HEK293 (cell line): ENCODE data around the gene STRA6.

ENCODE experiments used
- CTCF ChIA-PET: fragments of 350-600 bp; formaldehyde crosslinking; extraction: SDS; loops from one replicate; lab custom pipeline; 2021; ENCODE audit warnings: antibody characterized with exemption; lab: Yijun Ruan, JAX
- POLR2A ChIA-PET: fragments of 300-600 bp; formaldehyde crosslinking; extraction: SDS; loops from one replicate; lab custom pipeline; 2020; ENCODE audit warnings: antibody characterized with exemption, inconsistent platforms; lab: Yijun Ruan, JAX
- H3K27ac ChIP-seq: fragments of 200-500 bp; sonication (Bioruptor generic); 2 replicates; pipeline ENCODE4 v1.5.1; 2014; ENCODE audit warnings: low read depth, low read length, control low read depth, inconsistent platforms; ENCODE audit errors: extremely low read depth
- H3K36me3 ChIP-seq, 2 experiments: fragments of 200-500 bp in 1 of 2; sonication (Bioruptor generic) in 1 of 2; 1 replicate in 1 of 2; 2 replicates in 1 of 2; pipeline ENCODE4 v1.5.1; 2014 to 2017; ENCODE audit warnings: inconsistent platforms in 2 of 2, low read length in 2 of 2; ENCODE audit not compliant: control insufficient read depth in 2 of 2, insufficient read depth in 1 of 2
- H3K4me1 ChIP-seq: fragments of 200-500 bp; sonication (Bioruptor generic); 2 replicates; pipeline ENCODE4 v1.5.1; 2014; ENCODE audit warnings: mild to moderate bottlenecking, low read length, inconsistent platforms; ENCODE audit not compliant: control insufficient read depth, insufficient read depth
- H3K4me3 ChIP-seq: 2 replicates; pipeline ENCODE4 v1.5.1; 2011; ENCODE audit warnings: low read depth, mild to moderate bottlenecking, control low read depth, low read length, moderate library complexity
- H3K9me3 ChIP-seq: fragments of 200-500 bp; sonication (Bioruptor generic); 2 replicates; pipeline ENCODE4 v1.5.1; 2014; ENCODE audit warnings: low read depth, low read length, inconsistent platforms; ENCODE audit not compliant: control insufficient read depth, insufficient read depth
- BCL11A ChIP-seq: fragments of 450-650 bp; formaldehyde crosslinking; IDR thresholded peaks from 2 replicates; pipeline ENCODE4 v1.5.1; 2016; ENCODE audit warnings: low read depth, missing biosample characterization, missing genetic modification characterization
- KLF10 ChIP-seq: fragments of 450-650 bp; IDR thresholded peaks from 2 replicates; pipeline ENCODE4 v1.5.1; 2018; ENCODE audit warnings: missing biosample characterization, mild to moderate bottlenecking, missing genetic modification characterization
- KLF8 ChIP-seq: fragments of 450-650 bp; formaldehyde crosslinking; IDR thresholded peaks from 2 replicates; pipeline ENCODE4 v1.5.1; 2016; ENCODE audit warnings: missing biosample characterization, missing genetic modification characterization
- PRDM10 ChIP-seq: fragments of 450-650 bp; formaldehyde crosslinking; IDR thresholded peaks from 2 replicates; pipeline ENCODE4 v1.5.1; 2016; ENCODE audit warnings: missing biosample characterization, missing genetic modification characterization
- ZBTB11 ChIP-seq: fragments of 450-650 bp; formaldehyde crosslinking; conservative IDR thresholded peaks from 2 replicates; pipeline ENCODE4 v1.5.1; 2016; ENCODE audit warnings: low read depth, missing biosample characterization, missing genetic modification characterization
- ZBTB48 ChIP-seq: fragments of 450-650 bp; formaldehyde crosslinking; IDR thresholded peaks from 2 replicates; pipeline ENCODE4 v1.5.1; 2016; ENCODE audit warnings: missing biosample characterization, missing genetic modification characterization
- ZBTB8A ChIP-seq: fragments of 450-650 bp; formaldehyde crosslinking; IDR thresholded peaks from 2 replicates; pipeline ENCODE4 v1.5.1; 2016; ENCODE audit warnings: missing biosample characterization, missing genetic modification characterization
- ZNF174 ChIP-seq: fragments of 450-650 bp; formaldehyde crosslinking; IDR thresholded peaks from 2 replicates; pipeline ENCODE4 v1.5.0; 2017; ENCODE audit warnings: missing biosample characterization, mild to moderate bottlenecking, missing genetic modification characterization
- ZNF221 ChIP-seq: fragments of 450-650 bp; formaldehyde crosslinking; IDR thresholded peaks from 2 replicates; pipeline ENCODE4 v1.5.1; 2017; ENCODE audit warnings: missing biosample characterization, missing genetic modification characterization, borderline replicate concordance
- ZNF239 ChIP-seq: fragments of 450-650 bp; formaldehyde crosslinking; IDR thresholded peaks from 2 replicates; pipeline ENCODE4 v1.5.1; 2016; ENCODE audit warnings: missing biosample characterization, missing genetic modification characterization
- ZNF26 ChIP-seq: fragments of 450-650 bp; formaldehyde crosslinking; IDR thresholded peaks from 2 replicates; pipeline ENCODE4 v1.5.1; 2016; ENCODE audit warnings: missing biosample characterization, missing genetic modification characterization
- ZNF423 ChIP-seq: fragments of 450-650 bp; formaldehyde crosslinking; IDR thresholded peaks from 2 replicates; pipeline ENCODE4 v1.5.1; 2016; ENCODE audit warnings: missing biosample characterization, missing genetic modification characterization
- ZNF449 ChIP-seq: fragments of 450-650 bp; formaldehyde crosslinking; IDR thresholded peaks from 2 replicates; pipeline ENCODE4 v1.5.1; 2017; ENCODE audit warnings: missing biosample characterization, mild to moderate bottlenecking, missing genetic modification characterization, moderate library complexity
- ZNF488 ChIP-seq: fragments of 450-650 bp; formaldehyde crosslinking; IDR thresholded peaks from 2 replicates; pipeline ENCODE4 v1.5.1; 2016; ENCODE audit warnings: missing biosample characterization, missing genetic modification characterization
- ZNF513 ChIP-seq: fragments of 450-650 bp; IDR thresholded peaks from 2 replicates; pipeline ENCODE4 v1.5.1; 2018; ENCODE audit warnings: missing biosample characterization, missing genetic modification characterization
- ZNF530 ChIP-seq: fragments of 450-650 bp; formaldehyde crosslinking; IDR thresholded peaks from 2 replicates; pipeline ENCODE4 v1.5.1; 2016; ENCODE audit warnings: low read depth, missing biosample characterization, missing genetic modification characterization
- ZNF544 ChIP-seq: fragments of 450-650 bp; formaldehyde crosslinking; IDR thresholded peaks from 2 replicates; pipeline ENCODE4 v1.5.0; 2017; ENCODE audit warnings: missing biosample characterization, missing genetic modification characterization
- ZNF629 ChIP-seq: fragments of 450-650 bp; formaldehyde crosslinking; IDR thresholded peaks from 2 replicates; pipeline ENCODE4 v1.5.1; 2017; ENCODE audit warnings: missing biosample characterization, missing genetic modification characterization
- ZNF639 ChIP-seq: fragments of 450-650 bp; formaldehyde crosslinking; IDR thresholded peaks from 2 replicates; pipeline ENCODE4 v1.5.1; 2016; ENCODE audit warnings: missing biosample characterization, missing genetic modification characterization
- ZNF660 ChIP-seq: fragments of 450-650 bp; IDR thresholded peaks from 2 replicates; pipeline ENCODE4 v1.5.1; 2018; ENCODE audit warnings: missing biosample characterization, mild to moderate bottlenecking, missing genetic modification characterization
- ZNF837 ChIP-seq: fragments of 450-650 bp; formaldehyde crosslinking; IDR thresholded peaks from 2 replicates; pipeline ENCODE4 v1.5.1; 2016; ENCODE audit warnings: missing biosample characterization, missing genetic modification characterization

The STRA6 gene

GRCh38 chr15:74137537-74137894 lies 65.1 kb downstream of the STRA6 start:
- H3K4me1 ChIP-seq, result peaks cover 4% of the 10 kb centered on the region
- H3K9me3 ChIP-seq, result no peaks in the 10 kb centered on the region
- TF ChIP-seq ZNF26 (tag by site-specific recombination) (no peak), ZNF174 (tag by site-specific recombination) (no peak), ZBTB48 (tag by site-specific recombination) (no peak), ZNF530 (no peak), ZNF239 (no peak), KLF8 (no peak), KLF10 (no peak), ZNF639 (tag by site-specific recombination) (no peak), ZNF837 (tag by site-specific recombination) (no peak), ZNF449 (peak; percentile 60; the same call in 1 of the 2 replicates), ZBTB8A (tag by site-specific recombination) (no peak), ZNF660 (tag by site-specific recombination) (no peak), ZNF423 (tag by site-specific recombination) (no peak), PRDM10 (tag by site-specific recombination) (peak; percentile 71)
- ChIA-PET POLR2A (no interaction called here), CTCF (interaction anchor here (0.6 to 1.0 kb wide), 2 partner anchors 172 to 535 kb away, joined by 3 to 5 read pairs; no protein-coding TSS in a partner anchor)
- H3K4me3 ChIP-seq, result no peak overlapping the region
- H3K27ac ChIP-seq, result peak overlapping the region; percentile 6; the same call in 1 of the 2 replicates
- no peaks in the 10 kb centered on the region for H3K36me3 ChIP-seq

GRCh38 chr15:74136814-74137536 lies 65.6 kb downstream of the STRA6 start:
- ChIA-PET CTCF (no interaction called here), POLR2A (no interaction called here)
- Histone ChIP-seq H3K4me3 (peak overlapping the region; percentile 2), H3K27ac (peak overlapping the region; percentile 74), H3K9me3 (no peaks in the 10 kb centered on the region), H3K4me1 (peaks cover 4% of the 10 kb centered on the region), H3K36me3 (no peaks in the 10 kb centered on the region)
- TF ChIP-seq BCL11A (tag by site-specific recombination) (no peak), ZNF513 (tag by site-specific recombination) (no peak), ZNF544 (tag by site-specific recombination) (no peak), ZNF488 (tag by site-specific recombination) (no peak), ZNF629 (tag by site-specific recombination) (no peak), ZBTB11 (tag by site-specific recombination) (no peak), ZNF221 (tag by site-specific recombination) (no peak)
